Astrocyte of the cerebellum (primary cell): Measurements from ENCODE around the gene SCAPER.

Experiments
- DNase-seq: peaks from one replicate; pipeline ENCODE4 v3.0.0-alpha.2; 2011; ENCODE audit warnings: low read depth
- H3K4me3 ChIP-seq: 2 replicates; pipeline ENCODE4 v1.5.1; 2011; ENCODE audit warnings: mild to moderate bottlenecking, low read depth, low read length, moderate library complexity
- CTCF ChIP-seq: IDR thresholded peaks from 2 replicates; pipeline ENCODE4 v1.5.1; 2012; ENCODE audit warnings: low read length, low read depth, moderate library complexity, mild to moderate bottlenecking; ENCODE audit errors: missing control alignments
- in situ Hi-C: cut with HindIII; loops from 2 replicates; pipeline ENCODE4 v1.10.0; 2017; ENCODE audit warnings: low sequenced_read_pairs

The SCAPER gene

GRCh38 chr15:76334438-76335306, 570.5 kb downstream of the SCAPER start:
- TF ChIP-seq CTCF, result no peak
- no peak overlapping the region for H3K4me3 ChIP-seq
- in situ Hi-C loops, result no loop called here
- no peak for DNase-seq

GRCh38 chr15:76333720-76334437, 571.3 kb downstream of the SCAPER start:
- TF ChIP-seq CTCF, result peak; percentile 37
- in situ Hi-C loops, result no loop called here
- no peak for DNase-seq
- H3K4me3 ChIP-seq, result no peak overlapping the region

GRCh38 chr15:76333309-76333708, 571.8 kb downstream of the SCAPER start:
- in situ Hi-C loops, result no loop called here
- H3K4me3 ChIP-seq, result no peak overlapping the region
- DNase-seq, result no peak
- no peak for TF ChIP-seq CTCF

GRCh38 chr15:76332796-76333195, 572.3 kb downstream of the SCAPER start:
- TF ChIP-seq CTCF, result no peak
- no peak overlapping the region for H3K4me3 ChIP-seq
- in situ Hi-C loops, result no loop called here
- DNase-seq, result no peak

- peak; percentile 72 for TF ChIP-seq CTCF
- no peak overlapping the region for H3K4me3 ChIP-seq
- DNase-seq, result peak; percentile 39
- in situ Hi-C loops, result no loop called here
These were observed 575.0 kb downstream of the SCAPER start for GRCh38 chr15:76330080-76330680.

GRCh38 chr15:76328958-76329357, 576.2 kb downstream of the SCAPER start:
- H3K4me3 ChIP-seq, result no peak overlapping the region
- no peak for TF ChIP-seq CTCF
- DNase-seq, result no peak
- in situ Hi-C loops, result no loop called here
